SU-DHL-6 (cell line): ENCODE measurements around the gene RGL1.

ENCODE experiments used
- H2AFZ ChIP-seq: fragments of 200-600 bp; sonication (generic); 2 replicates; pipeline ENCODE4 v1.6.1; 2014; ENCODE audit warnings: low read depth, mild to moderate bottlenecking, moderate library complexity, mixed read lengths, antibody characterized with exemption, low read length; ENCODE audit not compliant: severe bottlenecking
- H3F3A ChIP-seq: fragments of 200-600 bp; shearing (Covaris generic); 2 replicates; pipeline ENCODE4 v1.6.0; 2016; ENCODE audit warnings: antibody characterized with exemption, mild to moderate bottlenecking; ENCODE audit not compliant: insufficient read depth
- H3K27ac ChIP-seq: fragments of 200-600 bp; sonication (generic); 2 replicates; pipeline ENCODE4 v1.5.1; 2016; ENCODE audit warnings: low read depth, mild to moderate bottlenecking, low read length, moderate library complexity, mixed read lengths
- H3K27me3 ChIP-seq: fragments of 200-600 bp; sonication (generic), shearing (Covaris generic); 2 replicates; pipeline ENCODE4 v1.6.0; 2014; ENCODE audit warnings: mild to moderate bottlenecking, low read length
- H3K36me3 ChIP-seq: fragments of 200-600 bp; sonication (generic); 2 replicates; pipeline ENCODE4 v1.6.1; 2014; ENCODE audit warnings: mild to moderate bottlenecking, low read length, mixed read lengths
- H3K4me2 ChIP-seq: fragments of 300-600, 200-600 bp; shearing (Covaris generic), sonication (generic); 2 replicates; pipeline ENCODE4 v1.6.0; 2014; ENCODE audit warnings: low read length, low read depth, mild to moderate bottlenecking; ENCODE audit not compliant: poor library complexity, severe bottlenecking
- H3K4me3 ChIP-seq: fragments of 200-600 bp; sonication (generic); 2 replicates; pipeline ENCODE4 v1.5.1; 2014; ENCODE audit warnings: antibody characterized with exemption, low read length, mild to moderate bottlenecking, mixed read lengths; ENCODE audit not compliant: insufficient read depth, poor library complexity, severe bottlenecking
- H3K79me2 ChIP-seq: fragments of 200-600 bp; sonication (generic); 2 replicates; pipeline ENCODE4 v1.6.1; 2014; ENCODE audit warnings: mild to moderate bottlenecking, low read length, moderate library complexity; ENCODE audit not compliant: insufficient read depth
- H3K9ac ChIP-seq: fragments of 200-600 bp; sonication (generic); 2 replicates; pipeline ENCODE4 v1.7.0; 2014; ENCODE audit warnings: mild to moderate bottlenecking, low read length
- H3K9me2 ChIP-seq: fragments of 200-600 bp; sonication (generic); replicated peaks from 2 replicates; pipeline ENCODE4 v1.6.1; 2014; ENCODE audit warnings: low read length; ENCODE audit not compliant: insufficient read depth
- H3K9me3 ChIP-seq: fragments of 200-600 bp; sonication (generic); 2 replicates; pipeline ENCODE4 v1.6.1; 2014; ENCODE audit warnings: low read length, mixed read lengths; ENCODE audit not compliant: insufficient read depth
- H4K20me1 ChIP-seq: fragments of 200-600 bp; sonication (generic); 2 replicates; pipeline ENCODE4 v1.6.1; 2014; ENCODE audit warnings: low read depth, mild to moderate bottlenecking, antibody characterized with exemption, low read length, moderate library complexity, mixed read lengths
- CTCF ChIP-seq: fragments of 200-600 bp; sonication (generic); IDR thresholded peaks from one replicate; pipeline ENCODE4 v1.5.1; 2017; ENCODE audit warnings: antibody characterized with exemption, mild to moderate bottlenecking, low read length, moderate library complexity; ENCODE audit not compliant: insufficient read depth, poor library complexity, severe bottlenecking
- EZH2phosphoT487 ChIP-seq: fragments of 200-600 bp; sonication (generic), shearing (Covaris generic); conservative IDR thresholded peaks from 2 replicates; pipeline ENCODE4 v1.6.1; 2018; ENCODE audit warnings: mild to moderate bottlenecking, antibody characterized with exemption, low read length, moderate library complexity, mixed read lengths

RGL1 gene

GRCh38 chr1:183842795-183843144 lies 37.9 kb downstream of the RGL1 start:
- no peak overlapping the region for H3K9ac ChIP-seq
- no peak overlapping the region for H3K27ac ChIP-seq
- H4K20me1 ChIP-seq: no peaks in the 10 kb centered on the region
- TF ChIP-seq CTCF: no peak
- TF ChIP-seq EZH2phosphoT487: no peak
- no peak overlapping the region for H2AFZ ChIP-seq
- no peaks in the 10 kb centered on the region for H3K9me3 ChIP-seq
- peak overlapping the region; percentile 5 for H3K4me2 ChIP-seq
- no peaks in the 10 kb centered on the region for H3F3A ChIP-seq
- no peaks in the 10 kb centered on the region for H3K36me3 ChIP-seq
- no peaks in the 10 kb centered on the region for H3K9me2 ChIP-seq
- H3K79me2 ChIP-seq: no peaks in the 10 kb centered on the region
- H3K27me3 ChIP-seq: no peaks in the 10 kb centered on the region
- H3K4me3 ChIP-seq: no peak overlapping the region

GRCh38 chr1:183844806-183845205 lies 39.9 kb downstream of the RGL1 start:
- H2AFZ ChIP-seq: no peak overlapping the region
- H3K4me3 ChIP-seq: no peak overlapping the region
- H3K27ac ChIP-seq: no peak overlapping the region
- no peak overlapping the region for H3K4me2 ChIP-seq
- H3K27me3 ChIP-seq: no peaks in the 10 kb centered on the region
- no peaks in the 10 kb centered on the region for H3F3A ChIP-seq
- no peaks in the 10 kb centered on the region for H3K9me3 ChIP-seq
- H3K36me3 ChIP-seq: no peaks in the 10 kb centered on the region
- H3K9ac ChIP-seq: no peak overlapping the region
- no peaks in the 10 kb centered on the region for H4K20me1 ChIP-seq
- no peaks in the 10 kb centered on the region for H3K9me2 ChIP-seq
- H3K79me2 ChIP-seq: no peaks in the 10 kb centered on the region
- TF ChIP-seq EZH2phosphoT487: no peak
- no peak for TF ChIP-seq CTCF

- Histone ChIP-seq H3F3A (no peaks in the 10 kb centered on the region), H3K9me3 (no peaks in the 10 kb centered on the region), H3K4me3 (no peak overlapping the region), H3K79me2 (no peaks in the 10 kb centered on the region), H4K20me1 (no peaks in the 10 kb centered on the region), H2AFZ (no peak overlapping the region), H3K27ac (no peak overlapping the region), H3K27me3 (no peaks in the 10 kb centered on the region), H3K9ac (no peak overlapping the region), H3K9me2 (no peaks in the 10 kb centered on the region), H3K36me3 (no peaks in the 10 kb centered on the region), H3K4me2 (no peak overlapping the region)
- no peak for TF ChIP-seq CTCF
- TF ChIP-seq EZH2phosphoT487: no peak
Observed at GRCh38 chr1:183845681-183846080, 40.8 kb downstream of the RGL1 start.

GRCh38 chr1:183847641-183848040 lies 42.7 kb downstream of the RGL1 start:
- Histone ChIP-seq H4K20me1 (no peaks in the 10 kb centered on the region), H3F3A (no peaks in the 10 kb centered on the region), H3K27me3 (no peaks in the 10 kb centered on the region), H3K36me3 (no peaks in the 10 kb centered on the region), H3K27ac (no peak overlapping the region), H3K79me2 (no peaks in the 10 kb centered on the region), H3K4me2 (no peak overlapping the region), H2AFZ (no peak overlapping the region), H3K4me3 (no peak overlapping the region), H3K9ac (no peak overlapping the region), H3K9me2 (no peaks in the 10 kb centered on the region), H3K9me3 (no peaks in the 10 kb centered on the region)
- TF ChIP-seq CTCF (no peak), EZH2phosphoT487 (no peak)
